Stimulated activated naive CD8-positive, alpha-beta T cell treated with anti-CD3 and anti-CD28 coated beads, Interleukin-15, amount 100 ng/mL, for 72 hours (primary cell): ENCODE results near the gene NEB.
"Not testable (repeated sequence)": the region's sequence is repeated elsewhere in the genome, so short reads cannot be mapped to it uniquely, and the experiment has no call there.

Experiments used
- ATAC-seq: fragments of 150-1000 bp; cut with Tn5 transposase; 2 replicates; pipeline ENCODE4 v1.10.0; 2021; ENCODE audit warnings: mild to moderate bottlenecking, moderate library complexity
- DNase-seq, 2 donors: peaks; one replicate each; pipeline ENCODE4 v3.0.0; 2021 to 2022
- H3K27ac Mint-ChIP-seq, 2 donors: one replicate each; pipeline ENCODE4 v1.8.0; 2022; ENCODE audit warnings: mild to moderate bottlenecking in 2 of 2, mixed read lengths in 2 of 2, moderate library complexity in 2 of 2
- H3K27me3 Mint-ChIP-seq: one replicate; pipeline ENCODE4 v1.8.0; 2022; ENCODE audit warnings: mixed read lengths
- H3K4me1 Mint-ChIP-seq: one replicate; pipeline ENCODE4 v1.8.0; 2022; ENCODE audit warnings: mild to moderate bottlenecking, mixed read lengths
- H3K4me3 Mint-ChIP-seq, 2 donors: one replicate each; pipeline ENCODE4 v1.8.0; 2022; ENCODE audit warnings: mild to moderate bottlenecking in 2 of 2, mixed read lengths in 2 of 2, moderate library complexity in 1 of 2
- H3K9me3 Mint-ChIP-seq, 2 donors: one replicate each; pipeline ENCODE4 v1.8.0; 2022; ENCODE audit warnings: mixed read lengths in 2 of 2

Gene NEB

DNA sequence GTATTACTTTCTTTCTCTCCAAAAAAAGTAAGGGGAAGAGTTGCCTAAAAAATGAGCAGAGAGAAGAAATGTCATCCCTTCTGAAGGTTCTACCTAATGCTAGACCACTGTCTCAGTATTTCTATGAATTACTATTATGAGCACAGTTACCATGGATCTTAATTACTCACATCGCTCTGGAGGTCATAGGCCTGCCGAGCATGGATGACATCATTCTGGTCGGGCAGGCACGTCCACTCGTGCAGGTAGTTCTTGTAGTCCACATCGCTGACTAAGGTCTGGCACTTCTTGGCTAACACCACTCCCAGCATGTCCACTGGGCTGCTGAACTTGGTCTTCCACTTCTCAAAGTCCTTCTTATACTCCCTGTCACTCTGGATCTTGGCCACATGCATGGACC is 106.9 kb downstream of the NEB start:
- DNase-seq (no peak), ATAC-seq (no peak)
- H3K9me3 Mint-ChIP-seq: no peaks in the 10 kb centered on the region
- no peaks in the 10 kb centered on the region for H3K4me1 Mint-ChIP-seq
- no peaks in the 10 kb centered on the region for H3K27me3 Mint-ChIP-seq
- no peak overlapping the region for H3K4me3 Mint-ChIP-seq
- H3K27ac Mint-ChIP-seq: no peak overlapping the region

DNA sequence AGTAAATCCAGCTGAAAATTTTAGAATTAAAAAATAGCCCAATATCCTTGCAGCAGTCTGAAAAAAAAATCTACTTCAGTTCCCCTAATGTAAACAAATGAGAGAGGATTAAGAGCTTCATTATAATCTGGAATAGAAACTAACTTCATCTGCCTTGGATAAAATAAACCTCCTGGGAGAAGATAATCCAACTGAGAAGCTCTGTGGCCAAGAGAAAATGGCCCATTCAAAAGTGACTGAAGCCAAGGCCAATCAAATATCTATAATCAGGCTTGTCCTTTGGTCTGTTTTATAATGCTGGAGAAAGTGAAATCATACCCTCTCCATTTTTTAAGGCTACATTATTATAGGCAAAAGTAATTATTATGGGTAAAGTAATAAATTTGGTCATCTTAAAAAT is 110.0 kb downstream of the NEB start:
- H3K4me3 Mint-ChIP-seq: no peak overlapping the region
- H3K27me3 Mint-ChIP-seq: no peaks in the 10 kb centered on the region
- no peaks in the 10 kb centered on the region for H3K4me1 Mint-ChIP-seq
- H3K27ac Mint-ChIP-seq: no peak overlapping the region
- ATAC-seq (no peak), DNase-seq (no peak)
- no peaks in the 10 kb centered on the region for H3K9me3 Mint-ChIP-seq

DNA sequence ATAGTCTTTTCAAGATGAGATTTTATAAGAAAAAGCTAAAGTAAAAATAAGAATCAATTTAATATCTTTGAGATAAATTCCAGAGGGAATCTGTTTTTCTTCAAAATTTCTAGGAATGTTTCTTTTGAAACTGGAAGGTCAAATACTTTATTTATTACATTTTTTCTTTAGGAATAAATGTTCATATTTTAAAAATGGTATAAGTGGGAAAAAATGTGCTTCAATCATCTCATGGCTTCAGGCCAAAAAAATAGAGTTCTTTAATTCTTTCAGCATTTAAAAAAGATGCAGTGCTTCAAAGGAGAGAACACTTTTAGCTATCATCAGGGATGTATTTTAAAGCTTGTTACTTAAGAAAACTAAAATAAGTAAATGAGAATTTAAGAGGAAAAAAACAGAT is 110.6 kb downstream of the NEB start:
- H3K4me3 Mint-ChIP-seq: no peak overlapping the region
- H3K27me3 Mint-ChIP-seq: no peaks in the 10 kb centered on the region
- ATAC-seq: no peak
- no peaks in the 10 kb centered on the region for H3K9me3 Mint-ChIP-seq
- DNase-seq: no peak
- H3K27ac Mint-ChIP-seq: no peak overlapping the region
- no peaks in the 10 kb centered on the region for H3K4me1 Mint-ChIP-seq

DNA sequence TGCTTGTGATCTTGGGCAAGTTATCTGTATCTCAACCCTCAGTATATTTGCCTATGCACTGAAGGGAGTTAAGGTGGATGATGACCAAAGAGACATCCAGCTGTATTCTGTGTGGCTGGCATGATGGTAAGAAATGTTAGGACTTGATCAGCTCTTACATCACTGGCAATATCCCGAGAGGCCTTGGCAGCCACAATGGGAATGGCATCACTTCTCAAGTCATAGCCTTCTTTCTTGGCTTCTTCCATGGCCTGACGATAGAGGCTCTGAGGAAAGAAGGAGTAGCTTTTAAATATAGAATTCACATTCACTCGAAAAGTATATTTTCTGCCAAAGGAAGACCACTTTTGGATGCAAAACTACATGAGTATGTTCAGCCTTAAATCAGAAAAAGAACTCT is 113.5 kb downstream of the NEB start:
- H3K27ac Mint-ChIP-seq: no peak overlapping the region
- H3K27me3 Mint-ChIP-seq: no peaks in the 10 kb centered on the region
- no peak for ATAC-seq
- H3K4me1 Mint-ChIP-seq: no peaks in the 10 kb centered on the region
- H3K4me3 Mint-ChIP-seq: no peak overlapping the region
- H3K9me3 Mint-ChIP-seq: no peaks in the 10 kb centered on the region
- DNase-seq: no peak

DNA sequence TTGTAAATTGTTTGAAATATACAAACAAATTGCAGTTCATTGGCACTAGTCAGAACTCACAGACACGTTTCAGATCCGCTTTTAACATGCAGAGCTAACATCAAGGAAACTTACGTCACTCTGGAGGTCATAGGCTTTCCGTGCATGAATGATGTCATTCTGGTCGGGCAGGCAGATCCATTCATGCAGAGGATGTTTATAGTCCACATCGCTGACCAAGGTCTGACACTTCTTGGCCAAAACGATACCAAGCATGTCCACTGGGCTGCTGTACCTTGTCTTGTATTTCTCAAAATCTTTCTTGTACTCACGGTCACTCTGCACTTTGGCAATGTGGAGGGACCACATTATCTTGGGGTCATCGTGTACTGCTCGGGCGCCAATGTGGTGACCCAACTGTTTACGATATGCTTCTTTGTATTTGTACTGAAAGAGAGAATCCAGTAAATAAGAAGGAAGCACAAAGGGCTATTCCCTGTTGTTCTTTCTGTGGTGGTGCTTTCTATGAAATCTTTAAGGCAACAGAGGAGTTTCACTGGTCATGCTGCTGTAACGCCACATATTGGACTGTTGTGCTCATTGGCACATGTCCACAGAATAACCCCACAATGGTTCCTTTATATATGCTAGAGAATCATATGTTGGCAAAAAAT is 114.8 kb downstream of the NEB start:
- no peak for ATAC-seq
- H3K4me1 Mint-ChIP-seq: peaks cover 10% of the 10 kb centered on the region
- H3K9me3 Mint-ChIP-seq: no peaks in the 10 kb centered on the region
- DNase-seq: no peak
- H3K27ac Mint-ChIP-seq: no peak overlapping the region
- H3K27me3 Mint-ChIP-seq: no peaks in the 10 kb centered on the region
- no peak overlapping the region for H3K4me3 Mint-ChIP-seq

DNA sequence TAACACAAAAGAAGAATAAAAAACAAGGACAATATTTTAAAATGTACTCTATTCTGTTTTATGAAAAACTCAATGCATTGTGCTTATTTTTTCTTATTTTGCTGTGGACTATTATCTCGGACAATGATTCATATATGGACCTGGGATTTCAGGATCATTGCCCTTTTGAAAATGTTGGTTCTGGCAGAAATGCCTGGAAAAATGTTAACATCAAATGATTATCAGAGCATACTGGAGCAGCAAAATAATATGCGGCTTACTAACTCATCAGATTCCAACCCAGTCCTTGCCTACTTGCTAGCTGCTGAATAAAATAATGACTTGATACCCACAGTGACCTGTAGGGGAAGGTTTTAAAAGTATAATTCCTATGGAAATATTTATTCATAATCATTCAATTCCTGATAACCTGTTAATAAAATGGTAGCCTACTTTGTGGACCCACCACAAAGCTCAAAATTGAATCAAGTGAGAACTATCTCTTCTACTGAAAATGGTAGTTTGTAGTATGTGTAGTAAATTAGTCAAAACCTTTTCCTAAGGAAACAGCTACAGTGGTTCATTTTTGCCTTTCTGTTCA is 117.4 kb downstream of the NEB start:
- no peak for ATAC-seq
- no peaks in the 10 kb centered on the region for H3K9me3 Mint-ChIP-seq
- no peak overlapping the region for H3K27ac Mint-ChIP-seq
- no peak for DNase-seq
- H3K4me1 Mint-ChIP-seq: peaks cover 13% of the 10 kb centered on the region
- H3K4me3 Mint-ChIP-seq: no peak overlapping the region
- H3K27me3 Mint-ChIP-seq: no peaks in the 10 kb centered on the region

DNA sequence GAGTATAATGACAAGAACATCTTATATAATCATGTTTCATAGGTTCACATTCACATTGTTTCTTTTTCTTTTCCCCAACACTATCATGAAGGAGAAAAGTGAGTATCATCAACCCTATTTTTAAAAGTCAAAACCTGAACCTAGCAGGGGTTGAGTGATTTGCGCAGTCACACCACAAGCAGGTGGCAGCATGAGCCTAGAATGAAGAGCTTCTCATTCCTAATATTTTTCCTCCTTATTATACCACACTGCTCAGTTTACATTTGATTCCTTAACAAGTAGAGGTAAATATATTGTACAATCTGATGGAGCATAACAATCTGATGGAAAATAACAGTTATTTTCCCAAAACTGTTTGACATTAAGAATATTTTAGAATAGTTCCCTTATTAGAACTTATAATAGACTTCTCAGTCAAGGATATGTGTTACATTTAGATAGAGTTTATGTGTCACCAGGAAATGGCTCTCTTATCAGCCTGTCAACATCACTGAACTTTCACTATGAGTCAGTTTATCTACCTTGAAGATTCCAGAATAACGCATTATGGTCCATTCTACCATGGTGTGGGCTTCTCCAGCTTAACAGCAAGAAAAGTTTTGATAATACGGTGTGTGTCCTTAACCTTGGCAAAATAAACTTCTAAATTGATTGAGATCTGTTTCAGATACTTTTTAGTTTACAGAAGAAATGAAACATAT is 119.5 kb downstream of the NEB start:
- Mint-ChIP-seq H3K9me3 (no peaks in the 10 kb centered on the region), H3K27ac (no peak overlapping the region), H3K4me3 (no peak overlapping the region), H3K27me3 (no peaks in the 10 kb centered on the region), H3K4me1 (peaks cover 13% of the 10 kb centered on the region)
- DNase-seq (no peak), ATAC-seq (peak; percentile 59)

DNA sequence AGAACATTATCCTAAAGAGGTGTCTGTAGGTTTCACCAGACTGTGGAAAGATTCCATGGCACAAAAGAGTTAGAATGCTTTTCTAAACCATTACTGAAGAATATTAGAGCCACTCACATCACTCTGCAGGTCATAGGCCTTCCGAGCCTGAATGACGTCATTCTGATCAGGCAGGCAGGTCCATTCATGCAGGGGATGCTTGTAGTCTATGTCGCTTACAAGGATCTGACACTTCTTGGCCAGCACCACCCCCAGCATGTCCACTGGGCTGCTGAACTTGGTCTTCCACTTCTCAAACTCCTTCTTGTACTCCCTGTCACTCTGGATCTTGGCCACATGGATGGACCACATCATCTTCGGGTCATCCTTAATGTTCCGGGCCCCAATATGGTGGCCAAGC is 120.1 kb downstream of the NEB start:
- no peak for ATAC-seq
- H3K9me3 Mint-ChIP-seq: no peaks in the 10 kb centered on the region
- peaks cover 13% of the 10 kb centered on the region for H3K4me1 Mint-ChIP-seq
- no peak for DNase-seq
- no peak overlapping the region for H3K27ac Mint-ChIP-seq
- H3K27me3 Mint-ChIP-seq: no peaks in the 10 kb centered on the region
- no peak overlapping the region for H3K4me3 Mint-ChIP-seq

DNA sequence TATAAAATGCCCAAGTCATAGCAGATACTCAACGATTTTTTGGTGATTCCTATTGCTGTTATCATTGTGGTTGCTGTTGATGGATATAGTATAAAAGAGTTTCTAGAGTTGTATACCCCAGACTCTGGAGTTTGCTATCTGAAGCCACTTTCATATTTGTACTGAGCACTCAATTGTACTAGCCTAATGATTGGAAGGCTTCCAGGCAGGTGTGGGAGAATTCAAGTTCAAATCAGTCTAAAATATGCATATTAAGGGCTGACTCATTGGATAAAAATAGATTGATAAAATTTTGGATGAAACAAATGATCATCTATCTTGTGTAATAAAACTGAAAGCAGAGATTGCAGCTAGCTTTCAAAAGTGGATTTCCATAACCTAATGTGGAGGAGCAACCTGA is 122.9 kb downstream of the NEB start:
- no peak overlapping the region for H3K4me3 Mint-ChIP-seq
- peaks cover 13% of the 10 kb centered on the region for H3K4me1 Mint-ChIP-seq
- H3K27me3 Mint-ChIP-seq: no peaks in the 10 kb centered on the region
- ATAC-seq (no peak), DNase-seq (no peak)
- peak overlapping the region in 1 of 2 donors; percentile 42 for H3K27ac Mint-ChIP-seq
- no peaks in the 10 kb centered on the region for H3K9me3 Mint-ChIP-seq

DNA sequence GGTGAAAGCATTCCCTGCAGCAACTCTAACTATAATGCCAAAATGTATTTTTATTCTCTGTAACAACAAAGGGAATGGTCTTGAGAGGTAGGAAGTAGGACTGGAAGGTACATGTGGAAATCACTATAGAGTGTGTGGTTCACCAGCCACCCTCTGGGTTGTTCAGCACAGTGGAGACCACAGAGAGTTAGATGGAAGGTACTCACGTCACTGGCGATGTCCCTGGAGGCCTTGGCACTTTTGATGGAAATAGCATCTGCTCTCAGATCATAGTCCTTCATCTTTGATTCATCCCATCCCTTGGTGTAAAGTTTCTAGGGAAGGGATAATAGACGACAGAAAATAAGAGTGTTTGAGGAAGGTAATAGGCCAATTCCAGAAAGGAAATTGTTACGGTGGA is 124.0 kb downstream of the NEB start:
- H3K9me3 Mint-ChIP-seq: no peaks in the 10 kb centered on the region
- ATAC-seq (no peak), DNase-seq (no peak)
- H3K4me1 Mint-ChIP-seq: peaks cover 12% of the 10 kb centered on the region
- peak overlapping the region in 1 of 2 donors; percentile 50 for H3K27ac Mint-ChIP-seq
- H3K4me3 Mint-ChIP-seq: no peak overlapping the region
- no peaks in the 10 kb centered on the region for H3K27me3 Mint-ChIP-seq

DNA sequence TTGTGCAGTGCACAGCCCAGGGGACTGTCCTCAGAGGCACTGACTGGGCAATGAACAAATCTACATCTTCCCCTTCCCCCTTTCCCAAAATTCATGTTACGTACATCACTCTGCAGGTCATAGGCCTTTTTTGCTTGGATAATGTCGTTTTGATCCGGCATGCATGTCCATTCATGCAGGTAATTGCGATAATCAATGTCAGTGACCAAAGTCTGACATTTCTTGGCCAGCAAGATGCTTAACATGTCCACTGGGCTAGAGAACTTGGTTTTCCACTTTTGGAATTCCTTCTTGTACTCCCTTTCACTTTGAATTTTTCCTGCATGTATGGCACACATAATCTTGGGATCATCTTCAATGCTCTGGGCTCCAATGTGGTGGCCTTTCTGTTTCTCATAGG is 124.6 kb downstream of the NEB start:
- no peaks in the 10 kb centered on the region for H3K27me3 Mint-ChIP-seq
- H3K9me3 Mint-ChIP-seq: no peaks in the 10 kb centered on the region
- DNase-seq: no peak
- peaks cover 6% of the 10 kb centered on the region for H3K4me1 Mint-ChIP-seq
- no peak overlapping the region for H3K27ac Mint-ChIP-seq
- no peak for ATAC-seq
- no peak overlapping the region for H3K4me3 Mint-ChIP-seq

DNA sequence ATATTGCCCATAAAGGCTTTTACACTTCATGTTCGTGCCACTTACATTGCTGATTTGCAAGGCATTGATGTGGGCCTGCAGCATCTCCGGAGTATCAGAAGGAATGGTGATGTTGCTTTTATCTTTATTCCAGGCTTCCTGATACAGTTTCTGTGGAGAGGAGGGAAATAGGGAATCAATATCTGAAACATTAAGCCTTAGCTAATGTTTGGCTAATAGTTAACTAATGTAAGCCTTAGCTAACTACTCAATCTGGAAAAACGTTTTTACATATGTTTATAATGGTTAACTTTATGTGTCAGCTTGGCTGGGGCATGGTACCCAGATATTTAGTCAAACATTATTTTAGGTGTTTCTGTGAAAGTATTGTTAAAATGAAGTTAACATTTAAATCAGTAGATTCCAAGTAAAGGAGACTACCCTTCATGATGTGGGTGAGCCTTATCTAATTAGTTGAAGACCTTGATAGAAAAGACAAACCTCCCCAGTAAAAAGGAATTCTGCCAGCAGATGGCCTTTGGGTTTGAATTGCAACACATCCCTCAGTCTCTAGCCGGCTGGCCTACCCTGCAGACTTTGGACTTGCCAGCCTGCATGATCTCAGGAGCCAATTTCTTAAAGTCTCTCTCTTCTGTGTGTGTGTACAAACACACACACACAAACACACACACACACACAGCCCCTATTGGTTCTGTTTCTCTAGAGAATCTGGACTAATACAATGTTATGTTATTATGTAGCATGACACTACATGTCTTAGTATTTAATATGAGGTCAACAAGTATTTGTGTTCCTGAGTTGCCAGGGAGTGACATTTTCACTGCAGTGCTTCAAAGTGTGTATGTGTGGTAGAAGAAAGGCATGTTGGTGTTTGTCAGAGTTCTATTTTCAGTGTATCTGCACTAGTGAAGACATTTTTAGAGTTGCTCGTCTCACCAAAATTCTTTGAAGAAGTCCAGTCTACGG is 126.5 kb downstream of the NEB start:
- H3K4me1 Mint-ChIP-seq, DNase-seq, H3K4me3 Mint-ChIP-seq, H3K9me3 Mint-ChIP-seq, H3K27ac Mint-ChIP-seq, H3K27me3 Mint-ChIP-seq, ATAC-seq: not testable (repeated sequence)

DNA sequence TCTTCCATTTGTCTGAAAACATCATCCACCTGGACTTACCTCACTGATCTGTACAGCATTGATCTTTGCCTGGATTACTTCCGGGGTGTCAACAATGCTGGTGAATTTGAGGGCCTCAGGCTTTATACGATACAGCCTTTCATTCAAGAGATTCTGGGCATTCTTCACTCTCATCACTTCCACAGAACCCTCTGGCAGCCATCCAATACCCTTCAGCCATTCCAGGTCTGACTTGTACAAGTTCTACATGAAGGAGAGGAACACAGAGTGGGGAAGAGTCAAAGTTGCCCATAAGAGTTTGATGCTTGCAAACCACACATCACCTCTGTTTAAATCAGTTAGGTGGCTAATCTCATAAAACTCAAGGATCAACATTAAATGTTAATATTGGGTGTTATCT is 130.7 kb downstream of the NEB start:
- H3K4me3 Mint-ChIP-seq, ATAC-seq, H3K27ac Mint-ChIP-seq, H3K9me3 Mint-ChIP-seq, H3K4me1 Mint-ChIP-seq, DNase-seq, H3K27me3 Mint-ChIP-seq: not testable (repeated sequence)

DNA sequence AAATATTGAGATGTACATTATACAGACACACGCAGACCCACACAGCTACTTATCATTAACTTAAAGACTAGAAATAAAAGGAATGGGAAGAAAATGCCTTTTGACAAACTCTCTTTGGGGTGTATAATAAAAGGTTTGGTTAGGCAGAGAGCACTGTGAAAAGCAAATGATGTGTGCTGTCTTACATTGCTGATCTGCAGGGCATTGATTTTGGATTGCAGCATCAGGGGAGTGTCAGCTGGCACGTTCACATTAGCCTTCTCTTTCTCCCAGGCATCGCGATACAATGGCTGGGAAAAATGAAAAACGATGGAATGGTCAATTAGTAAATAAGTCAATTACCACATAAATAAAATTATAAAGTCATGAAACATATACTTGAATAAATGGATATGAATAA is 131.9 kb downstream of the NEB start:
- not testable (repeated sequence) for H3K27ac Mint-ChIP-seq, H3K9me3 Mint-ChIP-seq, ATAC-seq, H3K4me3 Mint-ChIP-seq, DNase-seq, H3K27me3 Mint-ChIP-seq, H3K4me1 Mint-ChIP-seq

DNA sequence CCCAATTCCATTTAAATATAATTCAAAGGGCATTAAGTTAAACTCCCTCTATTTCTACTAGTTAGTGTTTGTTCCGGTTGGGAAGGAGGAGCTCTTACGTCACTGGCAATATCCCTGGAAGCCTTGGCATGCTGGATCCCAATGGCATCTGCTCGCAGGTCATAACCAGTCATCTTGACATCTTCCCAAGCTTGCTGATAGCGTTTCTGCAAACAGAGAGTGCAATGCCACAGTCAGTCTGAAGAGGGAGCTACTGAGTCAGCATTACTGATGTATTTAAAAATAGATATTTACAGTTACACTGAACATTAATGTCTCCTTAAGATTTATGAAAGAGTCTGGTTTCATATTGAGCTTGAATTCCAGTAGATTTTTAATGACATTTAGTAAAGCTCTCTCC is 132.5 kb downstream of the NEB start:
- DNase-seq, ATAC-seq, H3K4me1 Mint-ChIP-seq: not testable (repeated sequence)

More for the DNA sequence above, 132.5 kb downstream of the NEB start:
- H3K27ac Mint-ChIP-seq, H3K27me3 Mint-ChIP-seq, H3K4me3 Mint-ChIP-seq, H3K9me3 Mint-ChIP-seq: not testable (repeated sequence)
